Colonic mucosa (tissue), 4 donors: ENCODE data around the gene SPR. TPM values are rescaled to one million over a fixed set of nuclear protein-coding genes. Genes with fewer than 3 reads are reported as not detected.

Source experiments
- DNase-seq: peaks from one replicate; pipeline ENCODE4 v3.0.0-alpha.2; 2020
- H3K27ac ChIP-seq: fragments of 200-600 bp; one replicate; pipeline ENCODE4 v1.8.0; 2021
- H3K27me3 ChIP-seq: fragments of 200-600 bp; one replicate; pipeline ENCODE4 v1.8.0; 2021
- H3K36me3 ChIP-seq: fragments of 200-600 bp; one replicate; pipeline ENCODE4 v1.8.0; 2021
- H3K4me1 ChIP-seq: fragments of 200-600 bp; one replicate; pipeline ENCODE4 v1.8.0; 2021; ENCODE audit warnings: mild to moderate bottlenecking
- H3K4me3 ChIP-seq: fragments of 200-600 bp; one replicate; pipeline ENCODE4 v1.8.0; 2021
- H3K9ac ChIP-seq, 2 donors: one replicate each; pipeline ENCODE4 v1.7.0; 2013; ENCODE audit warnings: control low read depth in 2 of 2, low read depth in 2 of 2, low read length in 2 of 2
- H3K9me3 ChIP-seq: fragments of 200-600 bp; one replicate; pipeline ENCODE4 v1.8.0; 2021
- intact Hi-C: fragments of 100-400 bp; cut with DNase I; formaldehyde crosslinking; loops from one replicate; pipeline ENCODE4 v1.14.1; 2022
- total RNA-seq, 2 donors: library from RNA; stranded (reverse); fragmentation: NEBNext Ultra II Directional in 1 of 2; extraction: Animal tissue kit (Norgen Biotek cat#: 25700) in 1 of 2; gene quantifications; one replicate each; pipeline ENCODE4 v1.2.1, GENCODE V29; 2021
- TF ChIP-seq, protein P1 (sequence below): fragments of 200-600 bp; IDR thresholded peaks from one replicate; pipeline ENCODE4 v1.8.0; 2022; ENCODE audit warnings: antibody characterized with exemption, mild to moderate bottlenecking
- donor health status: healthy.
- donor health status: DM: no; HTN: no; CAD: no.
- donor health status: DM: no; HTN: no; CAD: no.

SPR gene
- total RNA-seq, 2 donors from 2014 or later: 79.6 to 129 TPM

DNA sequence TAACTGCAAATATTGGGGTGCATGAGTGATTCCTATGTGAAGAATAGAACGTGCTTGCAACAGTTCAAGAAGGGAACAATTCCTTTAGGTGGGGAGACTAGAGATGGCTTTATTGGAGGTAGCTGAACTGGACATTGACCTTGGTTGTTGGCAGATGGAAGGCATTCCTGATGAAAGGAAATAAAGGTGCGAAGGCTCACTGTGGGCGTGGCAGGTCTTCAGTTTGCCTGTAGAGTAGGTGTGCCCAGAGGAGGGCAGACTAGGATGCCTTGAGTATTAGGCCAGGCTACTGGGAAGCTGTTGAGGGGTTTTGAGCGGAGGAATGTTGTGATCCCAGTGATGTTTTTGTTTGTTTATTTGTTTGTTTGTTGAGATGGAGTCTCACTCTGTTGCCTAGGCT, 2.8 kb downstream of the SPR start:
- Histone ChIP-seq H3K4me3 (no peak overlapping the region), H3K27me3 (no peaks in the 10 kb centered on the region), H3K36me3 (no peaks in the 10 kb centered on the region), H3K4me1 (peaks cover 21% of the 10 kb centered on the region), H3K9ac (no peak overlapping the region), H3K9me3 (no peaks in the 10 kb centered on the region), H3K27ac (no peak overlapping the region)
- TF ChIP-seq, protein P1, sequence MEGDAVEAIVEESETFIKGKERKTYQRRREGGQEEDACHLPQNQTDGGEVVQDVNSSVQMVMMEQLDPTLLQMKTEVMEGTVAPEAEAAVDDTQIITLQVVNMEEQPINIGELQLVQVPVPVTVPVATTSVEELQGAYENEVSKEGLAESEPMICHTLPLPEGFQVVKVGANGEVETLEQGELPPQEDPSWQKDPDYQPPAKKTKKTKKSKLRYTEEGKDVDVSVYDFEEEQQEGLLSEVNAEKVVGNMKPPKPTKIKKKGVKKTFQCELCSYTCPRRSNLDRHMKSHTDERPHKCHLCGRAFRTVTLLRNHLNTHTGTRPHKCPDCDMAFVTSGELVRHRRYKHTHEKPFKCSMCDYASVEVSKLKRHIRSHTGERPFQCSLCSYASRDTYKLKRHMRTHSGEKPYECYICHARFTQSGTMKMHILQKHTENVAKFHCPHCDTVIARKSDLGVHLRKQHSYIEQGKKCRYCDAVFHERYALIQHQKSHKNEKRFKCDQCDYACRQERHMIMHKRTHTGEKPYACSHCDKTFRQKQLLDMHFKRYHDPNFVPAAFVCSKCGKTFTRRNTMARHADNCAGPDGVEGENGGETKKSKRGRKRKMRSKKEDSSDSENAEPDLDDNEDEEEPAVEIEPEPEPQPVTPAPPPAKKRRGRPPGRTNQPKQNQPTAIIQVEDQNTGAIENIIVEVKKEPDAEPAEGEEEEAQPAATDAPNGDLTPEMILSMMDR: no peak
- DNase-seq: peak; percentile 77
- intact Hi-C loops: loop anchor here (5.0 kb wide), 4 partner anchors 42 to 287 kb away; partner anchors contain the start of gene SFXN5

DNA sequence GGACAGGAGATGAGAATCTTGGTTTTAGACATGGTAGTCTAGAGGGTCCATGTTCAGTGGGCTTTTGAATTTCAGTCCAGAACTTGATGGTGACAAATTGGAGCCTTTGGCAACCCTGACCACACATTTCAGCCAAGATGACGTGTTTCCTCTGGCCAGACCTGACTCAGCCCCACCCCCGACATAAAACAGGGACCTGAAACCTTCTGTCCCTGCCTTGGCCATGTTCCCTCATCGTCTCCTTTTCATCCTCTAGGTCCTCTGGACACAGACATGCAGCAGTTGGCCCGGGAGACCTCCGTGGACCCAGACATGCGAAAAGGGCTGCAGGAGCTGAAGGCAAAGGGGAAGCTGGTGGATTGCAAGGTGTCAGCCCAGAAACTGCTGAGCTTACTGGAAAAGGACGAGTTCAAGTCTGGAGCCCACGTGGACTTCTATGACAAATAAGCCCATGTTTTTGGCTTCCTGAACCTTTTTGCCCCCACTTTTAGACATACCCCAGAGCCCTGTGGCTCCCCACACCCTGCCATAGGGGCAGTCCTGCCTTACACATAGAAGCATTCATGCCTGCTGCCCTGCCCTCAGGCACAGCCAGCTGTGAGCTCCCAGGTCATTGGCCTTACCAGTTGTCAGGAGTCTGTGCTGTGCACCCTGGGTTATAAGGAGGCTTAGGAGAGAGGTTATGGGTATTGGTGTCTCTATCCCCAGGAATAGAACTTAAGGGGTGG, 4.0 kb downstream of the SPR start:
- TF ChIP-seq, protein P1: no peak
- no peaks in the 10 kb centered on the region for H3K36me3 ChIP-seq
- no peak overlapping the region for H3K9ac ChIP-seq
- intact Hi-C loops: loop anchor here (5.0 kb wide), 3 partner anchors 41 to 286 kb away; no protein-coding TSS in a partner anchor
- H3K9me3 ChIP-seq: no peaks in the 10 kb centered on the region
- no peak overlapping the region for H3K4me3 ChIP-seq
- H3K27ac ChIP-seq: no peak overlapping the region
- DNase-seq: no peak
- H3K4me1 ChIP-seq: peaks cover 25% of the 10 kb centered on the region
- H3K27me3 ChIP-seq: no peaks in the 10 kb centered on the region

DNA sequence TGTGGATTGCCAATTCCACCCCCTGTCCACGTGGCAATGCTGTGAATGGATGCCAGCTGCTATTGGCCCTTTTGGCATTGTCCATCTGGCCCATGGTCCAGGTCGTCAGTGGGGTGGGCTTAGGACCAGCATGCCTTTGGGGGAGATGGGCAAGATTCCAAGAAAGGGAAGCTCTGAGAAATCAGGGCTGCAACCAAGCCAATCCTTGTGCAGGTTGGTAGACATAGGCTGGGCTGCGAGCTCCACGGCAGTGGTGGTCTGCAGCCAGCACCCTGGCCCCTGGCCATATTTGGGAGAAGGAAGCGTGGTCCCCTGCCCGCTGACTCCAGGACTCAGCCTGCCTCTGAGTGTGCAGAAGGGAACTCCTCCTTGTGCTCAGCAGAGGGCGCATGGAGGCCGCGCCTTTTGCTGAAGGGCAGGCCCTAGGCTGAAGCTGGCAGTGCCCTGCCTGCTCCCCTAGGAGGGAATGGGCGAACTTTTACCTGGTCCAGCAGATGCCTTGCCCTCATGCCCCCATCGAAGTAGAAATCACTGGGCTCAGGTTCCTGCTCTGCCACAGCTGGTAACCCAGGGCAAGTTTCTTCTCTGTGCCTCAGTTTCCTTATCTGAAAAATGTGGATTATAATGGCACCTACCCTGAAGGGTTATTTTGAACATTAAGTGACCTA, 5.4 kb downstream of the SPR start:
- no peaks in the 10 kb centered on the region for H3K27me3 ChIP-seq
- intact Hi-C loops: loop anchor here (2.0 to 5.0 kb wide), 4 partner anchors 40 to 285 kb away; no protein-coding TSS in a partner anchor
- H3K9ac ChIP-seq: no peak overlapping the region
- H3K4me1 ChIP-seq: peaks cover 21% of the 10 kb centered on the region
- DNase-seq: peak; percentile 72
- no peak overlapping the region for H3K27ac ChIP-seq
- H3K36me3 ChIP-seq: no peaks in the 10 kb centered on the region
- H3K4me3 ChIP-seq: no peak overlapping the region
- TF ChIP-seq, protein P1: peak; percentile 73
- H3K9me3 ChIP-seq: no peaks in the 10 kb centered on the region

DNA sequence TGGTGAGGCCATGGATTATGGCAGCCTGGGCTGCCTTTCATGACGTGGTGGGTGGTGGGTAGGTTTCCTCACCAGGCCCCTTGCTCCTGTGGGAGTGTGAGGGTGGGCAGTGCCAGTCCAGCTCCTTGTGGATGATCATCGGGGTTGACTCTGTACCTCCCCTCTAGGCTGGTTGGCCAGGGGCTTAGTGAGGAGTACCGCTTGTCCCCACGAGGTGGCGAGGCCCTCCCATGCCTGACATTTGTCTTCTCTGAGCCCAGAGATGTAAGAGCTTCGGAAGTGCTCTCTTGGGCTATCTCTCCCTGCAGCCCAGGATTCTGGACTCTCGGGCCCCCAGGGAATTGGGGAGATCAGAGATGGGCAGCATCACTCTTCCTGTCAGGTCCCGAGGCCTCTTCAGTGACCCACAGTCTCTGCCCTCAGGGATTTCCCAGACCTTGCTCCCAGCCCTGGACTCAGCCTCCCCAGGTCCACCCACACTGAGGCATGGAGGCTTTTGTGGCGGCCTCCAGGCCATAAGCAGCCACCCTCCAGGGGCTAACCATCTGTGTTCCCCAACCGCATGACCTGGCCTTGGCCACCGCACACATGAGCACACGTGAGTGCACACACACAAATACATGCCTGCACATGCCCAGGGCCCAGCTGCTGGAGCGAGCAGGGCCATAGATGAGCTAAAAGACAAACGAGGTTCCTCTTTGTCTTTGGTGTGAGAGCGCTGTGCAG, 6.5 kb downstream of the SPR start:
- intact Hi-C loops: loop anchor here (2.0 to 5.0 kb wide), 4 partner anchors 39 to 284 kb away; no protein-coding TSS in a partner anchor
- Histone ChIP-seq H3K27ac (no peak overlapping the region), H3K4me1 (peaks cover 15% of the 10 kb centered on the region), H3K4me3 (no peak overlapping the region), H3K36me3 (no peaks in the 10 kb centered on the region), H3K9me3 (no peaks in the 10 kb centered on the region), H3K27me3 (no peaks in the 10 kb centered on the region), H3K9ac (no peak overlapping the region)
- no peak for DNase-seq
- TF ChIP-seq, protein P1: peak; percentile 36

DNA sequence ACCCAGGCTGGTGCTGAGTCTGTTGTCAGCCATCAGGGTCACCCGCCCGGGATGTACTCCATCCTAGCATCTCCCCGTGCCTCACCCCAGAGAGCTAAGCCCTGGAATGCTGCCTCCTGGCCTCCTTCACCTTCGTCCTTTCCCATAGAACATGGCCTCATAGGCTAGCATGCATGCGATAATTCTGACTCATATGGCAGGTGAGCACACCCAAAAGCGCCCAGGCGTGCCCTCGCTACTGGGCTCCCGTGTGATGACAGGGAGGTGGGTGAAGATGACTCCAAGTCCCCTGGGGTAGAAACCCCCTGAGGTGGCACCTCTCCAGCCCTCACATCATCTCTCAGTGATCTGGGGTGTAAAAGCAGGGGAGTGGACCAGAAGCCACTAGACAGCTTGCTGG, 7.3 kb downstream of the SPR start:
- no peak overlapping the region for H3K4me3 ChIP-seq
- no peak for DNase-seq
- no peaks in the 10 kb centered on the region for H3K36me3 ChIP-seq
- H3K4me1 ChIP-seq: peaks cover 10% of the 10 kb centered on the region
- H3K27ac ChIP-seq: no peak overlapping the region
- H3K9ac ChIP-seq: no peak overlapping the region
- no peaks in the 10 kb centered on the region for H3K9me3 ChIP-seq
- intact Hi-C loops: loop anchor here (5.0 kb wide), 3 partner anchors 38 to 283 kb away; no protein-coding TSS in a partner anchor
- TF ChIP-seq, protein P1: no peak
- H3K27me3 ChIP-seq: no peaks in the 10 kb centered on the region
